ENCODE measurements around the gene PARVB.

The PARVB gene

GRCh38 chr22:44151676-44152075, 127.6 kb downstream of the PARVB start:
- Mint-ChIP-seq H3K36me3 (ENCODE audit: low read depth) (peaks cover 5% of the 10 kb centered on the region), H3K27ac (no peak overlapping the region), H3K4me1 (ENCODE audit: low read depth) (no peaks in the 10 kb centered on the region), H3K9me3 (no peaks in the 10 kb centered on the region), H3K4me3 (no peak overlapping the region), H3K27me3 (ENCODE audit: low read depth) (no peaks in the 10 kb centered on the region)
- DNase-seq (ENCODE audit: low spot score), result no peak

- no peak overlapping the region for H3K27ac Mint-ChIP-seq
- H3K27me3 Mint-ChIP-seq (ENCODE audit: low read depth), result no peaks in the 10 kb centered on the region
- H3K4me3 Mint-ChIP-seq, result no peak overlapping the region
- no peak for DNase-seq (ENCODE audit: low spot score)
- no peaks in the 10 kb centered on the region for H3K9me3 Mint-ChIP-seq
- peaks cover 8% of the 10 kb centered on the region for H3K36me3 Mint-ChIP-seq (ENCODE audit: low read depth)
- H3K4me1 Mint-ChIP-seq (ENCODE audit: low read depth), result no peaks in the 10 kb centered on the region
These were observed 129.6 kb downstream of the PARVB start for GRCh38 chr22:44153710-44154109.

- Mint-ChIP-seq H3K27ac (no peak overlapping the region), H3K9me3 (no peaks in the 10 kb centered on the region), H3K36me3 (ENCODE audit: low read depth) (peaks cover 11% of the 10 kb centered on the region), H3K4me3 (no peak overlapping the region), H3K4me1 (ENCODE audit: low read depth) (no peaks in the 10 kb centered on the region), H3K27me3 (ENCODE audit: low read depth) (no peaks in the 10 kb centered on the region)
- no peak for DNase-seq (ENCODE audit: low spot score)
These were observed 130.4 kb downstream of the PARVB start for GRCh38 chr22:44154436-44154942.

GRCh38 chr22:44155115-44155514, 131.0 kb downstream of the PARVB start:
- DNase-seq (ENCODE audit: low spot score), result no peak
- H3K27ac Mint-ChIP-seq, result no peak overlapping the region
- H3K27me3 Mint-ChIP-seq (ENCODE audit: low read depth), result no peaks in the 10 kb centered on the region
- H3K9me3 Mint-ChIP-seq, result no peaks in the 10 kb centered on the region
- no peaks in the 10 kb centered on the region for H3K4me1 Mint-ChIP-seq (ENCODE audit: low read depth)
- peaks cover 11% of the 10 kb centered on the region for H3K36me3 Mint-ChIP-seq (ENCODE audit: low read depth)
- no peak overlapping the region for H3K4me3 Mint-ChIP-seq

- Mint-ChIP-seq H3K9me3 (no peaks in the 10 kb centered on the region), H3K4me1 (ENCODE audit: low read depth) (no peaks in the 10 kb centered on the region), H3K4me3 (no peak overlapping the region), H3K27me3 (ENCODE audit: low read depth) (no peaks in the 10 kb centered on the region), H3K36me3 (ENCODE audit: low read depth) (peaks cover 6% of the 10 kb centered on the region), H3K27ac (no peak overlapping the region)
- DNase-seq (ENCODE audit: low spot score), result no peak
These were observed 134.0 kb downstream of the PARVB start for GRCh38 chr22:44157916-44158618.

- Mint-ChIP-seq H3K27ac (no peak overlapping the region), H3K36me3 (ENCODE audit: low read depth) (peaks cover 6% of the 10 kb centered on the region), H3K27me3 (ENCODE audit: low read depth) (no peaks in the 10 kb centered on the region), H3K9me3 (no peaks in the 10 kb centered on the region), H3K4me3 (no peak overlapping the region), H3K4me1 (ENCODE audit: low read depth) (no peaks in the 10 kb centered on the region)
- no peak for DNase-seq (ENCODE audit: low spot score)
These were observed 134.7 kb downstream of the PARVB start for GRCh38 chr22:44158816-44159215.

GRCh38 chr22:44159221-44159620, 135.1 kb downstream of the PARVB start:
- peaks cover 6% of the 10 kb centered on the region for H3K36me3 Mint-ChIP-seq (ENCODE audit: low read depth)
- no peak overlapping the region for H3K4me3 Mint-ChIP-seq
- no peak overlapping the region for H3K27ac Mint-ChIP-seq
- H3K4me1 Mint-ChIP-seq (ENCODE audit: low read depth), result no peaks in the 10 kb centered on the region
- no peak for DNase-seq (ENCODE audit: low spot score)
- no peaks in the 10 kb centered on the region for H3K9me3 Mint-ChIP-seq
- H3K27me3 Mint-ChIP-seq (ENCODE audit: low read depth), result no peaks in the 10 kb centered on the region

GRCh38 chr22:44159811-44160210, 135.7 kb downstream of the PARVB start:
- H3K27ac Mint-ChIP-seq, result no peak overlapping the region
- no peak for DNase-seq (ENCODE audit: low spot score)
- H3K9me3 Mint-ChIP-seq, result no peaks in the 10 kb centered on the region
- no peaks in the 10 kb centered on the region for H3K27me3 Mint-ChIP-seq (ENCODE audit: low read depth)
- no peaks in the 10 kb centered on the region for H3K4me1 Mint-ChIP-seq (ENCODE audit: low read depth)
- H3K4me3 Mint-ChIP-seq, result no peak overlapping the region
- peaks cover 6% of the 10 kb centered on the region for H3K36me3 Mint-ChIP-seq (ENCODE audit: low read depth)

GRCh38 chr22:44160421-44160820, 136.3 kb downstream of the PARVB start:
- no peaks in the 10 kb centered on the region for H3K4me1 Mint-ChIP-seq (ENCODE audit: low read depth)
- H3K9me3 Mint-ChIP-seq, result no peaks in the 10 kb centered on the region
- H3K4me3 Mint-ChIP-seq, result no peak overlapping the region
- no peak for DNase-seq (ENCODE audit: low spot score)
- no peaks in the 10 kb centered on the region for H3K27me3 Mint-ChIP-seq (ENCODE audit: low read depth)
- no peak overlapping the region for H3K27ac Mint-ChIP-seq
- peaks cover 6% of the 10 kb centered on the region for H3K36me3 Mint-ChIP-seq (ENCODE audit: low read depth)

GRCh38 chr22:44161673-44162072, 137.6 kb downstream of the PARVB start:
- H3K4me1 Mint-ChIP-seq (ENCODE audit: low read depth), result no peaks in the 10 kb centered on the region
- DNase-seq (ENCODE audit: low spot score), result no peak
- peaks cover 6% of the 10 kb centered on the region for H3K36me3 Mint-ChIP-seq (ENCODE audit: low read depth)
- no peak overlapping the region for H3K4me3 Mint-ChIP-seq
- no peak overlapping the region for H3K27ac Mint-ChIP-seq
- no peaks in the 10 kb centered on the region for H3K27me3 Mint-ChIP-seq (ENCODE audit: low read depth)
- no peaks in the 10 kb centered on the region for H3K9me3 Mint-ChIP-seq

GRCh38 chr22:44162960-44163359, 138.9 kb downstream of the PARVB start:
- no peak for DNase-seq (ENCODE audit: low spot score)
- H3K4me3 Mint-ChIP-seq, result no peak overlapping the region
- no peaks in the 10 kb centered on the region for H3K27me3 Mint-ChIP-seq (ENCODE audit: low read depth)
- no peak overlapping the region for H3K27ac Mint-ChIP-seq
- no peaks in the 10 kb centered on the region for H3K9me3 Mint-ChIP-seq
- no peaks in the 10 kb centered on the region for H3K4me1 Mint-ChIP-seq (ENCODE audit: low read depth)
- H3K36me3 Mint-ChIP-seq (ENCODE audit: low read depth), result peaks cover 6% of the 10 kb centered on the region

- DNase-seq (ENCODE audit: low spot score), result no peak
- Mint-ChIP-seq H3K27me3 (ENCODE audit: low read depth) (no peaks in the 10 kb centered on the region), H3K4me1 (ENCODE audit: low read depth) (no peaks in the 10 kb centered on the region), H3K9me3 (no peaks in the 10 kb centered on the region), H3K36me3 (ENCODE audit: low read depth) (peaks cover 4% of the 10 kb centered on the region), H3K27ac (no peak overlapping the region), H3K4me3 (no peak overlapping the region)
These were observed 139.4 kb downstream of the PARVB start for GRCh38 chr22:44163536-44163935.

- Mint-ChIP-seq H3K36me3 (ENCODE audit: low read depth) (no peaks in the 10 kb centered on the region), H3K27ac (no peak overlapping the region), H3K27me3 (ENCODE audit: low read depth) (no peaks in the 10 kb centered on the region), H3K9me3 (no peaks in the 10 kb centered on the region), H3K4me1 (ENCODE audit: low read depth) (no peaks in the 10 kb centered on the region), H3K4me3 (no peak overlapping the region)
- DNase-seq (ENCODE audit: low spot score), result no peak
These were observed 139.9 kb downstream of the PARVB start for GRCh38 chr22:44164031-44164430.

GRCh38 chr22:44165286-44165874, 141.3 kb downstream of the PARVB start:
- no peak overlapping the region for H3K27ac Mint-ChIP-seq
- no peaks in the 10 kb centered on the region for H3K9me3 Mint-ChIP-seq
- H3K36me3 Mint-ChIP-seq (ENCODE audit: low read depth), result no peaks in the 10 kb centered on the region
- H3K4me1 Mint-ChIP-seq (ENCODE audit: low read depth), result no peaks in the 10 kb centered on the region
- H3K4me3 Mint-ChIP-seq, result no peak overlapping the region
- no peaks in the 10 kb centered on the region for H3K27me3 Mint-ChIP-seq (ENCODE audit: low read depth)
- DNase-seq (ENCODE audit: low spot score), result no peak
